Gastrocnemius medialis (tissue), 4 donors: ENCODE measurements around the gene EFCAB11. TPM values are rescaled to one million over a fixed set of nuclear protein-coding genes. Genes with fewer than 3 reads are reported as not detected.

ENCODE experiments used
- ATAC-seq, 2 donors: fragments of 150-250 bp; one replicate each; pipeline ENCODE4 v1.9.1; 2016
- DNase-seq, 2 donors: peaks; one replicate each; pipeline ENCODE4 v3.0.0-alpha.2; 2019
- H3K27ac ChIP-seq, 4 donors: fragments of 200-600 bp; sonication (generic); 1 replicate in 1 of 4; 2 replicates in 3 of 4; pipeline ENCODE4 v1.5.1; 2016 to 2018; ENCODE audit warnings: mild to moderate bottlenecking in 2 of 4, moderate library complexity in 1 of 4
- H3K27me3 ChIP-seq, 3 donors: fragments of 200-600 bp; sonication (generic) in 2 of 3; 1 replicate in 1 of 3; 2 replicates in 2 of 3; pipeline versions ENCODE4 v1.5.1 to v1.6.0; 2016 to 2019; ENCODE audit warnings: mild to moderate bottlenecking in 1 of 3, moderate library complexity in 1 of 3
- H3K36me3 ChIP-seq, 2 donors: fragments of 200-600 bp; sonication (generic) in 1 of 2; one replicate each; pipeline ENCODE4 v1.5.1; 2017 to 2018
- H3K4me1 ChIP-seq, 2 donors: fragments of 200-600 bp; sonication (generic) in 1 of 2; one replicate each; pipeline ENCODE4 v1.5.1; 2016 to 2017; ENCODE audit warnings: mild to moderate bottlenecking in 2 of 2
- H3K4me3 ChIP-seq, 4 donors: fragments of 200-600 bp; sonication (generic) in 3 of 4; 1 replicate in 1 of 4; 2 replicates in 3 of 4; pipeline ENCODE4 v1.5.1; 2016 to 2019; ENCODE audit warnings: mild to moderate bottlenecking in 2 of 4
- H3K9me3 ChIP-seq, 3 donors: fragments of 200-600 bp; sonication (generic) in 2 of 3; 1 replicate in 1 of 3; 2 replicates in 2 of 3; pipeline ENCODE4 v1.5.1; 2016 to 2019
- POLR2A ChIP-seq, 2 donors: fragments of 450-650 bp; IDR thresholded peaks; one replicate each; pipeline ENCODE4 v1.6.1; 2017; ENCODE audit warnings: antibody characterized with exemption in 2 of 2, mild to moderate bottlenecking in 2 of 2, moderate library complexity in 2 of 2
- in situ Hi-C, 4 donors: fragments of 200-750 bp; cut with MboI; loops; one replicate each; pipeline versions ENCODE4 v1.15.0 to v1.8.0; 2017; ENCODE audit warnings: low sequenced_read_pairs in 4 of 4
- intact Hi-C: fragments of 100-400 bp; cut with DNase I; formaldehyde crosslinking; loops from one replicate; pipeline ENCODE4 v1.15.1; 2023; ENCODE audit warnings: low total_unique reads
- total RNA-seq, 4 donors: library from RNA; depleted of rRNA; stranded (reverse); fragments of >200 nt; gene quantifications; one replicate each; pipeline versions ENCODE4 v1.1.0 to v1.2.3, GENCODE V29; 2016
- TF ChIP-seq, protein P1 (sequence below), 5 experiments: fragments of 450-650 bp in 3 of 5; fragments of 200-600 bp in 2 of 5; sonication (generic) in 2 of 5; IDR thresholded peaks in 4 of 5; conservative IDR thresholded peaks in 1 of 5; 1 replicate in 4 of 5; 2 replicates in 1 of 5; pipeline ENCODE4 v1.5.1; 2016 to 2019; ENCODE audit warnings: antibody characterized with exemption in 5 of 5, mild to moderate bottlenecking in 3 of 5, moderate library complexity in 3 of 5

Gene EFCAB11
- total RNA-seq, 4 donors from 2014 or later, result 0.69 to 1.6 (median 1.6) TPM

DNA sequence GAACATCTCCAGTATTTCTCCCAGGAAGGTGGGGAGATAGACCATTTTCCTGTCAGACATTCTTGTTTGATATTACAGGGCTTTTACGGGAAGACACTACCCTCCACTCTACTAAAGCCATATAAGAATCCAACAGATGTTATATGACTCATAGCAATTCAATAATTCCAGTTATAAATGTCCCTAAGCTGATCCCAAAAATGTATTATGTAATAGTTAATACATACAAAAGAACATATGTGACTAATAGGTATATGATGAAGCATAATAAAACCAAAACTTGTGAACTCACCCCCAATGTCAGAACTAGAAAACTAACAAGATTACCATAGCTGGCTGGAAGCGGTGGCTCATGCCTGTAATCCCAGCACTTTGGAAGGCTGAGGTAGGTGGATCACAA lies 84.2 kb downstream of the EFCAB11 start:
- no peaks in the 10 kb centered on the region for H3K9me3 ChIP-seq
- H3K4me3 ChIP-seq, result no peak overlapping the region
- no peak for TF ChIP-seq POLR2A (IDR thresholded peaks at IDR 0.05)
- TF ChIP-seq, protein P1, sequence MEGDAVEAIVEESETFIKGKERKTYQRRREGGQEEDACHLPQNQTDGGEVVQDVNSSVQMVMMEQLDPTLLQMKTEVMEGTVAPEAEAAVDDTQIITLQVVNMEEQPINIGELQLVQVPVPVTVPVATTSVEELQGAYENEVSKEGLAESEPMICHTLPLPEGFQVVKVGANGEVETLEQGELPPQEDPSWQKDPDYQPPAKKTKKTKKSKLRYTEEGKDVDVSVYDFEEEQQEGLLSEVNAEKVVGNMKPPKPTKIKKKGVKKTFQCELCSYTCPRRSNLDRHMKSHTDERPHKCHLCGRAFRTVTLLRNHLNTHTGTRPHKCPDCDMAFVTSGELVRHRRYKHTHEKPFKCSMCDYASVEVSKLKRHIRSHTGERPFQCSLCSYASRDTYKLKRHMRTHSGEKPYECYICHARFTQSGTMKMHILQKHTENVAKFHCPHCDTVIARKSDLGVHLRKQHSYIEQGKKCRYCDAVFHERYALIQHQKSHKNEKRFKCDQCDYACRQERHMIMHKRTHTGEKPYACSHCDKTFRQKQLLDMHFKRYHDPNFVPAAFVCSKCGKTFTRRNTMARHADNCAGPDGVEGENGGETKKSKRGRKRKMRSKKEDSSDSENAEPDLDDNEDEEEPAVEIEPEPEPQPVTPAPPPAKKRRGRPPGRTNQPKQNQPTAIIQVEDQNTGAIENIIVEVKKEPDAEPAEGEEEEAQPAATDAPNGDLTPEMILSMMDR (IDR thresholded peaks at IDR 0.05 in 4 of 5, conservative IDR thresholded peaks at IDR 0.05 in 1 of 5), result no peak
- intact Hi-C loops, result no loop called here
- in situ Hi-C loops, result no loop called here
- no peak for DNase-seq
- no peak for ATAC-seq
- H3K27ac ChIP-seq, result no peak overlapping the region
- H3K4me1 ChIP-seq, result no peaks in the 10 kb centered on the region
- no peaks in the 10 kb centered on the region for H3K27me3 ChIP-seq
- no peaks in the 10 kb centered on the region for H3K36me3 ChIP-seq

DNA sequence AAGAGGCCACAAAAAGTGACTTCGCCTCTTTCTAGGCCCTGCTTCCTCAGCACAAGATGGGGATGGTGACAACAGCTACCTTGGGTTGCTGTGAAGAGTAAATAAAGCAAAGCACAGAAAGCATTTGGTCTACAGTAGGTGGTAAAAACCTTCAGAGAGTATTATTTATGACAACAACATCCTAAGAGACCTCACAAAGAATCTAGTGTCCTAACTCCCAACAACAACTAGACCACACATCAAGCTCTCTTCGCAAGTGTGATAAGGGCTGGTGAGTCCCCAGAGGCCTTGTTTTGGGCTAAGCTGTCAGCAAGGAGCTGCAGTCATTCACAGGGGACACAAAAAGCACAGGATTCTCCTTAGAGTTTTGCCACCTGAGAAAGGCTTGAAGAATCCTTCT lies 84.9 kb downstream of the EFCAB11 start:
- H3K9me3 ChIP-seq, result no peaks in the 10 kb centered on the region
- no peaks in the 10 kb centered on the region for H3K27me3 ChIP-seq
- H3K4me1 ChIP-seq, result no peaks in the 10 kb centered on the region
- DNase-seq (no peak), ATAC-seq (no peak)
- no peak for TF ChIP-seq POLR2A (IDR thresholded peaks at IDR 0.05)
- TF ChIP-seq, protein P1 (IDR thresholded peaks at IDR 0.05 in 4 of 5, conservative IDR thresholded peaks at IDR 0.05 in 1 of 5), result no peak
- no peak overlapping the region for H3K4me3 ChIP-seq
- intact Hi-C loops (no loop called here), in situ Hi-C loops (no loop called here)
- H3K27ac ChIP-seq, result no peak overlapping the region
- no peaks in the 10 kb centered on the region for H3K36me3 ChIP-seq

DNA sequence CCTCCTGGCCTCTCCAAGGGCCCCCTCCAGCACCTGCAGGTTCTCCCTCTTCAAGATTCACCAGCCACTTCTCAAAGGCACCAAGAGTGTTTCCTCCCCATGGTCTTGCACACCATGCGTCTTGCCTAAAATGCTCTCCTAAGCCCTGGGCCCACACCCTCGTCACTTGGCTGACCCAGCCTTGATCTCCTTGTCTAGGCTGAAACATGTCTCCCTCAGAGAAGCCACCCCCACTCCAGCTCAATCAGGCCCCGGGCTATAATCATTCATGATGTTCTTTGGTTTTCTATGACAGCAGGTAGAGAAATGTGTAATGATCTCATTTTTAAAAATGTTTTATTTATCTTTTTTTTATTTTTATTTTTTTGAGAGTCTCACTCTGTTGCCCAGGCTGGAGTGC lies 88.1 kb downstream of the EFCAB11 start:
- Histone ChIP-seq H3K9me3 (no peaks in the 10 kb centered on the region), H3K27me3 (no peaks in the 10 kb centered on the region), H3K36me3 (no peaks in the 10 kb centered on the region), H3K4me1 (no peaks in the 10 kb centered on the region), H3K4me3 (no peak overlapping the region), H3K27ac (no peak overlapping the region)
- TF ChIP-seq, protein P1 (IDR thresholded peaks at IDR 0.05 in 4 of 5, conservative IDR thresholded peaks at IDR 0.05 in 1 of 5), result no peak
- no peak for TF ChIP-seq POLR2A (IDR thresholded peaks at IDR 0.05)
- no peak for DNase-seq
- no peak for ATAC-seq
- in situ Hi-C loops (no loop called here), intact Hi-C loops (no loop called here)

DNA sequence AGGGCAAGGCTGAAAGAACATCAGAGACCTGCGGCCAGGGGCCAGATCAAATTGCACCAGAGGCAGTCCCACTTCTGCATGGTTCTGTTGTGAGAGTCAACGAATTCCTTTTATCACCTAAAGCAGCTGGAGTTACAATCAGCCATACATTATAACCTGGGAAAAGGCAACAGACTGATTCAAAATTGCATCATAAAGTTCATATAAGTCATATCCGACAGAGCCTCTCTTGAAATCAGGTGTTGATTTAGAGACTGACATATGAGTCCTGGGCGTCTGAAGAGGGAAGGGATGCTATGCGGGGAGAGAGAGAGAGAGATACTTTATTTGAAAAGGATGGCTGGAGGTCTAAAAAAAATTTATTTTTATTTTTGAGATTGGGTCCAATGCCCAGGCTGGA lies 89.4 kb downstream of the EFCAB11 start:
- Histone ChIP-seq H3K36me3 (no peaks in the 10 kb centered on the region), H3K4me1 (no peaks in the 10 kb centered on the region), H3K9me3 (no peaks in the 10 kb centered on the region), H3K4me3 (no peak overlapping the region), H3K27ac (no peak overlapping the region), H3K27me3 (no peaks in the 10 kb centered on the region)
- in situ Hi-C loops, result no loop called here
- DNase-seq, result no peak
- ATAC-seq, result no peak
- intact Hi-C loops, result no loop called here
- TF ChIP-seq, protein P1 (IDR thresholded peaks at IDR 0.05 in 4 of 5, conservative IDR thresholded peaks at IDR 0.05 in 1 of 5), result no peak
- no peak for TF ChIP-seq POLR2A (IDR thresholded peaks at IDR 0.05)

DNA sequence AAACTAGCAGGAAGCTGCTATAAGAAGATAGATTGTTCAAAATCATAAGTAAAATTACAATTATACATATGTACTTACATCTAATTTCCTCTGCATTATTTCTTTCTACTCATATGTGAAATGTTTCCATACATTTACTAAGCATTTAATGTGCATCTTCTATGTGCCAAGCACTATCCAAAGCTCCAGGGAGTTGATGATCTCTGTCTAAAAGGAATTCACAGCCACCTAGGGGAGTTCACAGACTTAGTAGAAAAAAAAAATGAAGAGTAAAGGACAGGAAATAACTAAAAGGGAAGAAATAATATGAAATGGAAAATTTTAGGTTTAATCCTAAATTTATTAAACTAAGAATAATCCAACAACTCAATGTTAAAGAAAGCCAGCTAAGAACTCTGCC lies 91.7 kb downstream of the EFCAB11 start:
- in situ Hi-C loops, result no loop called here
- no peaks in the 10 kb centered on the region for H3K27me3 ChIP-seq
- TF ChIP-seq, protein P1 (IDR thresholded peaks at IDR 0.05 in 4 of 5, conservative IDR thresholded peaks at IDR 0.05 in 1 of 5), result no peak
- no peak for TF ChIP-seq POLR2A (IDR thresholded peaks at IDR 0.05)
- DNase-seq (no peak), ATAC-seq (no peak)
- intact Hi-C loops, result no loop called here
- no peak overlapping the region for H3K4me3 ChIP-seq
- H3K9me3 ChIP-seq, result no peaks in the 10 kb centered on the region
- H3K4me1 ChIP-seq, result no peaks in the 10 kb centered on the region
- H3K36me3 ChIP-seq, result no peaks in the 10 kb centered on the region
- H3K27ac ChIP-seq, result no peak overlapping the region
